Measurements from ENCODE around the gene RBM26.

GRCh38 chr13:79270859-79271258, 135.2 kb downstream of the RBM26 start:
- no peak for TF ChIP-seq CTCF (conservative IDR thresholded peaks at IDR 0.05; ENCODE audit: low read depth, low read length)
- no peak for TF ChIP-seq EZH2 (IDR thresholded peaks at IDR 0.05; ENCODE audit: borderline replicate concordance, low read depth, low read length, poor library complexity, severe bottlenecking)
